ENCODE data around the gene TMEM184B.

GRCh38 chr22:38255697-38256096 is 17.1 kb downstream of the TMEM184B start:
- no peak for TF ChIP-seq ZNF274 (IDR thresholded peaks at IDR 0.05; ENCODE audit: low read depth, low read length)
- TF ChIP-seq SUZ12 (IDR thresholded peaks at IDR 0.05; ENCODE audit: extremely low read depth, insufficient read depth, insufficient read length): no peak

Data from NT2/D1 (cell line).